ENCODE measurements around the gene PEAR1.
A peak's percentile ranks its signal among the peaks of the same experiment; 100 is the strongest.

Gene PEAR1

DNA sequence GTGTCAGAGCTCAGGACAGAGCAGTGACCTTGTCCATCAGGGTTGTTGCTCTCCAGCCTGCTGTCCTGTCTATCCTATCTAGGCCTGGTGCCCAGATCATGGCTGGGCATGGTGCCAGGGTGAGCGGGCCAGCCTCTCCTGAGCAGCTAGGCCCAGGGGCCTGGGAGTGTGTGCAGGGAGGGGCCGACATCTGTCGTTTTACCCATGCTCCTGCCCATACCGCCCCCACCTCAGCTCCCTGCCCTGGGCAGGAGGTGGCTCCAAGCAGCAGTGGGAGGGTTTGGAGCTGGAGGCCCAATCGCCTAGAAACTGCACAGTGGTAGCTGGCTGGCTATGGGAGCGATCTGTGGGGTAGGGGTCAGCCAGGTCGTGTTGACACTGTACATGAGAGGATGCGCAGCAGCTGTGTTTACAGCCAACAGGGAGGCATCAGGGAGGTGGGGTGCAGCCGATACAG lies 41.1 kb upstream of the PEAR1 start:
- TF ChIP-seq YY1 (IDR thresholded peaks at IDR 0.05; ENCODE audit: low read depth) (no peak), FOXM1 (IDR thresholded peaks at IDR 0.05; ENCODE audit: borderline replicate concordance, low read depth) (no peak), TAF1 (IDR thresholded peaks at IDR 0.05; ENCODE audit: low read depth) (no peak), TEAD4 (IDR thresholded peaks at IDR 0.05) (no peak), NFIC (IDR thresholded peaks at IDR 0.05) (0 out of 2 replicates have a peak, but pooled peaks have one; percentile 19)
- TF ChIP-seq, protein P1, sequence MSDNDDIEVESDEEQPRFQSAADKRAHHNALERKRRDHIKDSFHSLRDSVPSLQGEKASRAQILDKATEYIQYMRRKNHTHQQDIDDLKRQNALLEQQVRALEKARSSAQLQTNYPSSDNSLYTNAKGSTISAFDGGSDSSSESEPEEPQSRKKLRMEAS (IDR thresholded peaks at IDR 0.05) = no peak
- TF ChIP-seq, protein P2, sequence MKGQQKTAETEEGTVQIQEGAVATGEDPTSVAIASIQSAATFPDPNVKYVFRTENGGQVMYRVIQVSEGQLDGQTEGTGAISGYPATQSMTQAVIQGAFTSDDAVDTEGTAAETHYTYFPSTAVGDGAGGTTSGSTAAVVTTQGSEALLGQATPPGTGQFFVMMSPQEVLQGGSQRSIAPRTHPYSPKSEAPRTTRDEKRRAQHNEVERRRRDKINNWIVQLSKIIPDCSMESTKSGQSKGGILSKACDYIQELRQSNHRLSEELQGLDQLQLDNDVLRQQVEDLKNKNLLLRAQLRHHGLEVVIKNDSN (IDR thresholded peaks at IDR 0.05) = no peak

DNA sequence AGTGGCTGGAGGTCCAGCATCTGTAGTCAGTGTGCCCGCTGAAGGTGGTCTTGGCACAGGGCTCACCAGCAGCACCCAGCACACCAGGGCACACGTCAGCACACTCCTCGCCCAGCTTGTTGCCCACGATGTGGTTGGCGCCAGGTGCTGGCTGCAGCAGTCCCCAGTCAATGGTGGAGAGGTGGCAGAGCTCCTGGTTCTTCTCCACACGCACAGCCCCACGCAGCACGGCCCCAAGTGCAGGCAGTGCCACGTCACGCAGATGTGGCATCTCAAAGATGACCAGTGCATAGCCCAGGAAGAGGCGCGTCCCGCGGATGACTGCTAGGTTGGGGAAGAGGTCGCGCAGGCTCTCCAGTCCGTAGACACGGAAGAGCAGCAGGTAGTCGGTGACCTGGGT lies 39.8 kb upstream of the PEAR1 start:
- TF ChIP-seq EGR1 (IDR thresholded peaks at IDR 0.05) (no peak), CREB1 (IDR thresholded peaks at IDR 0.05; ENCODE audit: low read depth) (no peak), CEBPB (IDR thresholded peaks at IDR 0.05) (no peak), NFIC (IDR thresholded peaks at IDR 0.05) (no peak), TAF1 (IDR thresholded peaks at IDR 0.05; ENCODE audit: low read depth) (no peak), TEAD4 (IDR thresholded peaks at IDR 0.05) (no peak), ZBTB7A (IDR thresholded peaks at IDR 0.05; ENCODE audit: low read depth) (no peak), RAD21 (IDR thresholded peaks at IDR 0.05; ENCODE audit: low read depth) (no peak)
- TF ChIP-seq, protein P1 (IDR thresholded peaks at IDR 0.05) = no peak

DNA sequence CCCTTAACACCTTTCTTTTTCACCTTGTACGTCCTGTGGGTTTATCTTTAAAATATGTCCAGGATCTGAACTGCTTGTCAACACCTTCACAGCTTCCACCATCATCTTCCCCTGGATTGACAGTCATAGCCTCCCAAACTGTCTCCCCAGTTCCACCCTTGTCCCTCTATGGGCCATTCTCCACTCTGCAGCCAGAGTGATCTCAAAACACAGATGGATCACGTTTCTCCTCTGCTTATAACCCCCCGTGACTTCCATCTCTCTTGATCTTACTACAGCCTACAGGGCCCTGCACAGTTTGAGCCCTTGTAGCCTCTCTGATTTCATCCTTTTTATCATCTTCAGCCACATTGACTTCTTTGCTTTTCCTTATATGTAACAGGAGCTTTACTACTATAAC lies 38.9 kb upstream of the PEAR1 start:
- TF ChIP-seq EP300 (IDR thresholded peaks at IDR 0.05; ENCODE audit: borderline replicate concordance) (no peak), CREB1 (IDR thresholded peaks at IDR 0.05; ENCODE audit: low read depth) (no peak), NFIC (IDR thresholded peaks at IDR 0.05) (no peak), TEAD4 (IDR thresholded peaks at IDR 0.05) (no peak), FOXM1 (IDR thresholded peaks at IDR 0.05; ENCODE audit: borderline replicate concordance, low read depth) (no peak), TCF12 (IDR thresholded peaks at IDR 0.05; ENCODE audit: low read depth) (no peak), CEBPB (IDR thresholded peaks at IDR 0.05) (no peak), RAD21 (IDR thresholded peaks at IDR 0.05; ENCODE audit: low read depth) (no peak), EGR1 (IDR thresholded peaks at IDR 0.05) (no peak), TAF1 (IDR thresholded peaks at IDR 0.05; ENCODE audit: low read depth) (no peak), ZBTB7A (IDR thresholded peaks at IDR 0.05; ENCODE audit: low read depth) (no peak), YY1 (IDR thresholded peaks at IDR 0.05; ENCODE audit: low read depth) (no peak)
- TF ChIP-seq, protein P2 (IDR thresholded peaks at IDR 0.05) = no peak
- TF ChIP-seq, protein P3, sequence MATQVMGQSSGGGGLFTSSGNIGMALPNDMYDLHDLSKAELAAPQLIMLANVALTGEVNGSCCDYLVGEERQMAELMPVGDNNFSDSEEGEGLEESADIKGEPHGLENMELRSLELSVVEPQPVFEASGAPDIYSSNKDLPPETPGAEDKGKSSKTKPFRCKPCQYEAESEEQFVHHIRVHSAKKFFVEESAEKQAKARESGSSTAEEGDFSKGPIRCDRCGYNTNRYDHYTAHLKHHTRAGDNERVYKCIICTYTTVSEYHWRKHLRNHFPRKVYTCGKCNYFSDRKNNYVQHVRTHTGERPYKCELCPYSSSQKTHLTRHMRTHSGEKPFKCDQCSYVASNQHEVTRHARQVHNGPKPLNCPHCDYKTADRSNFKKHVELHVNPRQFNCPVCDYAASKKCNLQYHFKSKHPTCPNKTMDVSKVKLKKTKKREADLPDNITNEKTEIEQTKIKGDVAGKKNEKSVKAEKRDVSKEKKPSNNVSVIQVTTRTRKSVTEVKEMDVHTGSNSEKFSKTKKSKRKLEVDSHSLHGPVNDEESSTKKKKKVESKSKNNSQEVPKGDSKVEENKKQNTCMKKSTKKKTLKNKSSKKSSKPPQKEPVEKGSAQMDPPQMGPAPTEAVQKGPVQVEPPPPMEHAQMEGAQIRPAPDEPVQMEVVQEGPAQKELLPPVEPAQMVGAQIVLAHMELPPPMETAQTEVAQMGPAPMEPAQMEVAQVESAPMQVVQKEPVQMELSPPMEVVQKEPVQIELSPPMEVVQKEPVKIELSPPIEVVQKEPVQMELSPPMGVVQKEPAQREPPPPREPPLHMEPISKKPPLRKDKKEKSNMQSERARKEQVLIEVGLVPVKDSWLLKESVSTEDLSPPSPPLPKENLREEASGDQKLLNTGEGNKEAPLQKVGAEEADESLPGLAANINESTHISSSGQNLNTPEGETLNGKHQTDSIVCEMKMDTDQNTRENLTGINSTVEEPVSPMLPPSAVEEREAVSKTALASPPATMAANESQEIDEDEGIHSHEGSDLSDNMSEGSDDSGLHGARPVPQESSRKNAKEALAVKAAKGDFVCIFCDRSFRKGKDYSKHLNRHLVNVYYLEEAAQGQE (IDR thresholded peaks at IDR 0.05; ENCODE audit: low read depth) = no peak
- TF ChIP-seq, protein P1 (IDR thresholded peaks at IDR 0.05) = no peak

DNA sequence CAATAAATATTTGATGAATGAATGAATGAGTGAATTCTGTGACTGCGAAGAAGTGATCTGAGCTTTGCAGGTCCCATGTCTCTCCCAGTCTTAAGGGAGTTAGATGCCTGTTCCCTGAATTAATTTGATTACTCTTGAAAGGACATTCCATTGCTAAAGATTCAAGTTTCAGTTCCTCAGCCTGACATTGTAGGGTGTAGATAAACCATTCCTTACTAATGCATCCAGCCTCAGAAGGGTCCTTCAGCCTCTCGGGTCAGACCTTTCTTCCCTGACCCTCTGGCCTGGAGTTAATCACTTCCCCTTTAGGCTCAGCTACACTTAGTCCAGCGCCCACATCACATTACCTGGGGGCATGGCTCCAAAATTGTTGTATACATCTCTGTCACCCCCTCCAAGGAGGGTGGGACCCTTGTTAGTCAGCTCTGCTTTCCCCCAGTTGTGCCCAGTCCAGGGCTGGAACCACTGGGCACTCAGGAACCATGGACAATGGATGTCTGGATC lies 37.2 kb upstream of the PEAR1 start:
- TF ChIP-seq TCF12 (IDR thresholded peaks at IDR 0.05; ENCODE audit: low read depth) = no peak
- no peak for TF ChIP-seq TAF1 (IDR thresholded peaks at IDR 0.05; ENCODE audit: low read depth)
- TF ChIP-seq YY1 (IDR thresholded peaks at IDR 0.05; ENCODE audit: low read depth) = no peak
- TF ChIP-seq CEBPB (IDR thresholded peaks at IDR 0.05) = no peak

DNA sequence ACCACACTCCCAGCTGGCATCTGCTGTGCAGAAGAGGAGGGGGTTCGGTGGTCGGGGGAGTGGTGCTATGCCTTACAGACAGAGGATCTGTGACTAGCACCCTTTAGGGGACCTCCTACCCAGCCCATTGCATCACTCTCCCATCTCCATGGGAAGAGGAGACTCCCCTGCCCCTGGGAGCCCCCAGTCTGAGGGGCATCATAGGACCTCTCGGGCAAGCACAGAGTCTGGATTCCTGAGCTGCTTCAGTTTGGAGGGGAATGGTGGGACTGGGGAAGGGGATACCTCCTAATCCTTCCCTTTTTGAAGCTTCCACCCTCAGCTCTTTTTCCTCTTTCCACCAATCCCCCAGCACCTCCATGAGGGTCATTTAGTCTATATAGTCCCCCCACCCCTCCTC lies 36.0 kb upstream of the PEAR1 start:
- no peak for TF ChIP-seq EP300 (IDR thresholded peaks at IDR 0.05; ENCODE audit: borderline replicate concordance)
- no peak for TF ChIP-seq YY1 (IDR thresholded peaks at IDR 0.05; ENCODE audit: low read depth)
- TF ChIP-seq TCF12 (IDR thresholded peaks at IDR 0.05; ENCODE audit: low read depth) = no peak
- TF ChIP-seq ZBTB7A (IDR thresholded peaks at IDR 0.05; ENCODE audit: low read depth) = no peak
- TF ChIP-seq, protein P2 (IDR thresholded peaks at IDR 0.05) = no peak
- no peak for TF ChIP-seq EGR1 (IDR thresholded peaks at IDR 0.05)
- TF ChIP-seq, protein P1 (IDR thresholded peaks at IDR 0.05) = no peak
- TF ChIP-seq, protein P3 (IDR thresholded peaks at IDR 0.05; ENCODE audit: low read depth) = no peak
- TF ChIP-seq TEAD4 (IDR thresholded peaks at IDR 0.05) = no peak
- TF ChIP-seq RAD21 (IDR thresholded peaks at IDR 0.05; ENCODE audit: low read depth) = no peak
- no peak for TF ChIP-seq CEBPB (IDR thresholded peaks at IDR 0.05)
- no peak for TF ChIP-seq TAF1 (IDR thresholded peaks at IDR 0.05; ENCODE audit: low read depth)
- no peak for TF ChIP-seq FOXM1 (IDR thresholded peaks at IDR 0.05; ENCODE audit: borderline replicate concordance, low read depth)
- no peak for TF ChIP-seq CREB1 (IDR thresholded peaks at IDR 0.05; ENCODE audit: low read depth)
